Activated CD8-positive, alpha-beta T cell treated with anti-CD3 and anti-CD28 coated beads, Interleukin-2, amount 10 ng/mL, durations not matched to agents 7 days and 5 days (primary cell): ENCODE data around the gene MDM2. TPM values are rescaled to one million over a fixed set of nuclear protein-coding genes. Genes with fewer than 3 reads are reported as not detected.

Experiments
- ATAC-seq: fragments of 150-1000 bp; cut with Tn5 transposase; one replicate; pipeline ENCODE4 v1.10.0; 2021; ENCODE audit warnings: moderate library complexity
- CTCF ChIA-PET: fragments of 350-600 bp; sonication (Branson Sonifier 250); formaldehyde crosslinking; loops from one replicate; lab custom pipeline; 2021; ENCODE audit warnings: antibody characterized with exemption; lab: Charles Lee
- POLR2A ChIA-PET: fragments of 350-600 bp; sonication (Branson Sonifier 250); formaldehyde crosslinking; loops from one replicate; lab custom pipeline; 2021; ENCODE audit warnings: antibody characterized with exemption; lab: Charles Lee
- DNase-seq: peaks from one replicate; pipeline ENCODE4 v3.0.0-alpha.2; 2020
- H3K27ac Mint-ChIP-seq: one replicate; pipeline ENCODE4 v1.8.0; 2021; ENCODE audit warnings: mild to moderate bottlenecking, mixed read lengths
- H3K27me3 Mint-ChIP-seq: one replicate; pipeline ENCODE4 v1.8.0; 2021; ENCODE audit warnings: low read depth, mixed read lengths
- H3K36me3 Mint-ChIP-seq: one replicate; pipeline ENCODE4 v1.8.0; 2021; ENCODE audit warnings: low read depth, mixed read lengths
- H3K4me1 Mint-ChIP-seq: one replicate; pipeline ENCODE4 v1.8.0; 2021; ENCODE audit warnings: low read depth, mixed read lengths
- H3K4me3 Mint-ChIP-seq: one replicate; pipeline ENCODE4 v1.8.0; 2021; ENCODE audit warnings: mild to moderate bottlenecking, mixed read lengths
- H3K9me3 Mint-ChIP-seq: one replicate; pipeline ENCODE4 v1.8.0; 2022; ENCODE audit warnings: mixed read lengths; ENCODE audit not compliant: insufficient read depth
- total RNA-seq, 2 experiments: library from RNA; stranded (reverse); gene quantifications; one replicate each; pipeline ENCODE4 v1.2.3, GENCODE V29; 2021

The MDM2 gene
- total RNA-seq, 2 experiments from 2014 or later = 213 to 234 TPM

- ATAC-seq = no peak
- no peaks in the 10 kb centered on the region for H3K36me3 Mint-ChIP-seq
- H3K27me3 Mint-ChIP-seq = peaks cover 5% of the 10 kb centered on the region
- peaks cover 3% of the 10 kb centered on the region for H3K4me1 Mint-ChIP-seq
- H3K9me3 Mint-ChIP-seq = no peaks in the 10 kb centered on the region
- POLR2A ChIA-PET = interaction anchor here (0.6 kb wide), 1 partner anchor 24 kb away, joined by 4 read pairs; no protein-coding TSS in a partner anchor
- CTCF ChIA-PET = interaction anchor here (0.7 to 0.9 kb wide), 2 partner anchors 197 to 380 kb away, joined by 4 to 5 read pairs; no protein-coding TSS in a partner anchor
- no peak for DNase-seq
- no peak overlapping the region for H3K4me3 Mint-ChIP-seq
- H3K27ac Mint-ChIP-seq = no peak overlapping the region
Observed at GRCh38 chr12:68871921-68872320, 63.9 kb downstream of the MDM2 start.

GRCh38 chr12:68873316-68873715, 65.3 kb downstream of the MDM2 start:
- no peak overlapping the region for H3K27ac Mint-ChIP-seq
- no peak overlapping the region for H3K4me3 Mint-ChIP-seq
- H3K27me3 Mint-ChIP-seq = peaks cover 5% of the 10 kb centered on the region
- peaks cover 3% of the 10 kb centered on the region for H3K4me1 Mint-ChIP-seq
- POLR2A ChIA-PET = no interaction called here
- CTCF ChIA-PET = no interaction called here
- no peak for DNase-seq
- ATAC-seq = no peak
- no peaks in the 10 kb centered on the region for H3K36me3 Mint-ChIP-seq
- no peaks in the 10 kb centered on the region for H3K9me3 Mint-ChIP-seq

- POLR2A ChIA-PET = no interaction called here
- H3K27ac Mint-ChIP-seq = no peak overlapping the region
- H3K27me3 Mint-ChIP-seq = peaks cover 2% of the 10 kb centered on the region
- no peak overlapping the region for H3K4me3 Mint-ChIP-seq
- H3K36me3 Mint-ChIP-seq = no peaks in the 10 kb centered on the region
- no peaks in the 10 kb centered on the region for H3K9me3 Mint-ChIP-seq
- peaks cover 3% of the 10 kb centered on the region for H3K4me1 Mint-ChIP-seq
- CTCF ChIA-PET = no interaction called here
- ATAC-seq = no peak
- no peak for DNase-seq
Observed at GRCh38 chr12:68876461-68876860, 68.5 kb downstream of the MDM2 start.

GRCh38 chr12:68877583-68877982, 69.6 kb downstream of the MDM2 start:
- Mint-ChIP-seq H3K4me3 (no peak overlapping the region), H3K4me1 (peaks cover 3% of the 10 kb centered on the region), H3K9me3 (no peaks in the 10 kb centered on the region), H3K27ac (no peak overlapping the region), H3K36me3 (no peaks in the 10 kb centered on the region), H3K27me3 (peaks cover 2% of the 10 kb centered on the region)
- ATAC-seq (no peak), DNase-seq (no peak)
- ChIA-PET CTCF (no interaction called here), POLR2A (no interaction called here)

- no peak for ATAC-seq
- no peak overlapping the region for H3K27ac Mint-ChIP-seq
- POLR2A ChIA-PET = no interaction called here
- H3K36me3 Mint-ChIP-seq = no peaks in the 10 kb centered on the region
- H3K4me1 Mint-ChIP-seq = peaks cover 3% of the 10 kb centered on the region
- DNase-seq = no peak
- peaks cover 2% of the 10 kb centered on the region for H3K27me3 Mint-ChIP-seq
- no peak overlapping the region for H3K4me3 Mint-ChIP-seq
- H3K9me3 Mint-ChIP-seq = no peaks in the 10 kb centered on the region
- CTCF ChIA-PET = no interaction called here
Observed at GRCh38 chr12:68878283-68878682, 70.3 kb downstream of the MDM2 start.

GRCh38 chr12:68878846-68879245, 70.9 kb downstream of the MDM2 start:
- H3K27me3 Mint-ChIP-seq = peaks cover 2% of the 10 kb centered on the region
- H3K36me3 Mint-ChIP-seq = no peaks in the 10 kb centered on the region
- peaks cover 3% of the 10 kb centered on the region for H3K4me1 Mint-ChIP-seq
- DNase-seq (no peak), ATAC-seq (no peak)
- no peak overlapping the region for H3K4me3 Mint-ChIP-seq
- H3K27ac Mint-ChIP-seq = no peak overlapping the region
- ChIA-PET CTCF (no interaction called here), POLR2A (no interaction called here)
- no peaks in the 10 kb centered on the region for H3K9me3 Mint-ChIP-seq

- H3K27me3 Mint-ChIP-seq = peaks cover 2% of the 10 kb centered on the region
- DNase-seq (no peak), ATAC-seq (no peak)
- CTCF ChIA-PET = interaction anchor here (0.7 kb wide), 1 partner anchor 51 kb away, joined by 3 read pairs; no protein-coding TSS in a partner anchor
- POLR2A ChIA-PET = no interaction called here
- no peaks in the 10 kb centered on the region for H3K36me3 Mint-ChIP-seq
- H3K27ac Mint-ChIP-seq = no peak overlapping the region
- peaks cover 3% of the 10 kb centered on the region for H3K4me1 Mint-ChIP-seq
- no peak overlapping the region for H3K4me3 Mint-ChIP-seq
- H3K9me3 Mint-ChIP-seq = no peaks in the 10 kb centered on the region
Observed at GRCh38 chr12:68880660-68881325, 72.8 kb downstream of the MDM2 start.

GRCh38 chr12:68882251-68882964, 74.4 kb downstream of the MDM2 start:
- no peaks in the 10 kb centered on the region for H3K9me3 Mint-ChIP-seq
- no peak overlapping the region for H3K4me3 Mint-ChIP-seq
- POLR2A ChIA-PET = no interaction called here
- no peaks in the 10 kb centered on the region for H3K36me3 Mint-ChIP-seq
- peaks cover 4% of the 10 kb centered on the region for H3K27me3 Mint-ChIP-seq
- H3K4me1 Mint-ChIP-seq = no peaks in the 10 kb centered on the region
- DNase-seq = no peak
- CTCF ChIA-PET = interaction anchor here (1.0 to 1.1 kb wide), 2 partner anchors 23 to 188 kb away, joined by 3 read pairs; no protein-coding TSS in a partner anchor
- H3K27ac Mint-ChIP-seq = no peak overlapping the region
- ATAC-seq = no peak

- Mint-ChIP-seq H3K9me3 (no peaks in the 10 kb centered on the region), H3K36me3 (no peaks in the 10 kb centered on the region), H3K27ac (no peak overlapping the region), H3K4me1 (peaks cover 1% of the 10 kb centered on the region), H3K4me3 (no peak overlapping the region), H3K27me3 (peaks cover 4% of the 10 kb centered on the region)
- ChIA-PET POLR2A (no interaction called here), CTCF (interaction anchor here (1.0 to 1.1 kb wide), 2 partner anchors 23 to 187 kb away, joined by 3 read pairs; no protein-coding TSS in a partner anchor)
- DNase-seq (no peak), ATAC-seq (no peak)
Observed at GRCh38 chr12:68883151-68883550, 75.2 kb downstream of the MDM2 start.

- no peak overlapping the region for H3K4me3 Mint-ChIP-seq
- no peak for ATAC-seq
- H3K27me3 Mint-ChIP-seq = peaks cover 4% of the 10 kb centered on the region
- CTCF ChIA-PET = no interaction called here
- no peaks in the 10 kb centered on the region for H3K9me3 Mint-ChIP-seq
- POLR2A ChIA-PET = no interaction called here
- no peak overlapping the region for H3K27ac Mint-ChIP-seq
- H3K4me1 Mint-ChIP-seq = peaks cover 10% of the 10 kb centered on the region
- H3K36me3 Mint-ChIP-seq = no peaks in the 10 kb centered on the region
- no peak for DNase-seq
Observed at GRCh38 chr12:68884251-68884650, 76.3 kb downstream of the MDM2 start.

GRCh38 chr12:68885381-68885780, 77.4 kb downstream of the MDM2 start:
- H3K4me1 Mint-ChIP-seq = peaks cover 10% of the 10 kb centered on the region
- H3K27me3 Mint-ChIP-seq = peaks cover 4% of the 10 kb centered on the region
- ChIA-PET POLR2A (no interaction called here), CTCF (interaction anchor here (1.0 to 1.3 kb wide), 2 partner anchors 16 to 300 kb away, joined by 3 read pairs; no protein-coding TSS in a partner anchor)
- H3K9me3 Mint-ChIP-seq = no peaks in the 10 kb centered on the region
- no peak for DNase-seq
- H3K36me3 Mint-ChIP-seq = no peaks in the 10 kb centered on the region
- no peak overlapping the region for H3K27ac Mint-ChIP-seq
- no peak for ATAC-seq
- H3K4me3 Mint-ChIP-seq = no peak overlapping the region
